WTC11 (cell line): ENCODE results near the gene DYRK3.

Experiments
- ATF3 ChIP-seq: sonication (generic); formaldehyde crosslinking; conservative IDR thresholded peaks from 2 replicates; pipeline ENCODE4 v1.8.1; 2022; ENCODE audit warnings: mild to moderate bottlenecking, missing genetic modification reagents
- ESRRA ChIP-seq: sonication (generic); formaldehyde crosslinking; IDR thresholded peaks from 2 replicates; pipeline ENCODE4 v1.8.1; 2022; ENCODE audit warnings: mild to moderate bottlenecking, missing genetic modification reagents, borderline replicate concordance
- GTF2I ChIP-seq: fragments of 250-450 bp; sonication (Bioruptor Pico); conservative IDR thresholded peaks from 2 replicates; pipeline ENCODE4 v1.4.0; 2021; ENCODE audit warnings: mild to moderate bottlenecking
- SMAD3 ChIP-seq: sonication (generic); formaldehyde crosslinking; IDR thresholded peaks from 2 replicates; pipeline ENCODE4 v1.8.0; 2022; ENCODE audit warnings: missing genetic modification reagents, mild to moderate bottlenecking, borderline replicate concordance
- ZNF138 ChIP-seq: sonication (generic); formaldehyde crosslinking; conservative IDR thresholded peaks from 2 replicates; pipeline ENCODE4 v1.8.1; 2022; ENCODE audit warnings: mild to moderate bottlenecking, moderate library complexity, missing genetic modification reagents
- TF ChIP-seq, protein P1 (sequence below): fragments of 200-600 bp; IDR thresholded peaks from 2 replicates; pipeline ENCODE4 v1.8.0; 2022; ENCODE audit warnings: antibody characterized with exemption

DNA sequence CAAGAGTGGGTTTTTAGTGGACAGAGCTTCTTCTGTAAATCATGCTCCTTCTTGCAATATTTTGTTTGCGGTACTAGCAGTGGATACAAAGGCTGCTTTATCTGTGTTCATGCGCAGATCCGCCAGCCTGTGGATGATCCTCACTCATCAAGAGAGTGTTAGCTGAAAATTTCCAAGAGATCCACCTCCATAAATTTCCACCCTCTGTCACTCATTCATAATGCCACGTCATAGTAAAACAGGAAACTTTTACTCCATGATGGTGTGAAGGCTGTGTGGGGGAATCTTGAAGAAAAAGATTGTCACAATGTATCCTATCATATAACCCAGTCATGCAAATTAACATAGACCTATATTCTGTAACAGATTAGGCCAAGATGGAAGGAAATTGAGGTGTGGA lies 44.9 kb downstream of the DYRK3 start:
- TF ChIP-seq, protein P1, sequence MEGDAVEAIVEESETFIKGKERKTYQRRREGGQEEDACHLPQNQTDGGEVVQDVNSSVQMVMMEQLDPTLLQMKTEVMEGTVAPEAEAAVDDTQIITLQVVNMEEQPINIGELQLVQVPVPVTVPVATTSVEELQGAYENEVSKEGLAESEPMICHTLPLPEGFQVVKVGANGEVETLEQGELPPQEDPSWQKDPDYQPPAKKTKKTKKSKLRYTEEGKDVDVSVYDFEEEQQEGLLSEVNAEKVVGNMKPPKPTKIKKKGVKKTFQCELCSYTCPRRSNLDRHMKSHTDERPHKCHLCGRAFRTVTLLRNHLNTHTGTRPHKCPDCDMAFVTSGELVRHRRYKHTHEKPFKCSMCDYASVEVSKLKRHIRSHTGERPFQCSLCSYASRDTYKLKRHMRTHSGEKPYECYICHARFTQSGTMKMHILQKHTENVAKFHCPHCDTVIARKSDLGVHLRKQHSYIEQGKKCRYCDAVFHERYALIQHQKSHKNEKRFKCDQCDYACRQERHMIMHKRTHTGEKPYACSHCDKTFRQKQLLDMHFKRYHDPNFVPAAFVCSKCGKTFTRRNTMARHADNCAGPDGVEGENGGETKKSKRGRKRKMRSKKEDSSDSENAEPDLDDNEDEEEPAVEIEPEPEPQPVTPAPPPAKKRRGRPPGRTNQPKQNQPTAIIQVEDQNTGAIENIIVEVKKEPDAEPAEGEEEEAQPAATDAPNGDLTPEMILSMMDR = no peak
- no peak for TF ChIP-seq ZNF138 (CRISPR knock-in tag)
- no peak for TF ChIP-seq SMAD3 (CRISPR knock-in tag)
- no peak for TF ChIP-seq ATF3
- no peak for TF ChIP-seq GTF2I
- TF ChIP-seq ESRRA = no peak
